Breast epithelium (tissue), 3 donors: Measurements from ENCODE around the gene KCNH5.

Experiments
- CTCF ChIP-seq, 3 donors: fragments of 450-650 bp; IDR thresholded peaks; one replicate each; pipeline ENCODE4 v1.5.1; 2016 to 2017; ENCODE audit warnings: antibody characterized with exemption in 3 of 3, mild to moderate bottlenecking in 3 of 3, moderate library complexity in 3 of 3
- POLR2A ChIP-seq: fragments of 450-650 bp; IDR thresholded peaks from one replicate; pipeline ENCODE4 v1.6.1; 2016; ENCODE audit warnings: antibody characterized with exemption, mild to moderate bottlenecking, moderate library complexity
- POLR2AphosphoS5 ChIP-seq, 3 donors: sonication (generic); formaldehyde crosslinking; IDR thresholded peaks; one replicate each; pipeline ENCODE4 v1.6.1; 2017; ENCODE audit warnings: antibody characterized with exemption in 3 of 3

GRCh38 chr14:62778852-62779251 lies 266.4 kb downstream of the KCNH5 start:
- TF ChIP-seq POLR2A: no peak
- TF ChIP-seq CTCF (IDR thresholded peaks at IDR 0.05): no peak
- TF ChIP-seq POLR2AphosphoS5 (IDR thresholded peaks at IDR 0.05): no peak
